HUES6 (cell line): ENCODE results near the gene GSE1.

Experiments used
- H3K27ac ChIP-seq: 2 replicates; pipeline ENCODE4 v1.7.0; 2013; ENCODE audit warnings: low read depth, mild to moderate bottlenecking, low read length, inconsistent platforms
- H3K27me3 ChIP-seq: 2 replicates; pipeline ENCODE4 v1.6.1; 2013; ENCODE audit warnings: low read length; ENCODE audit not compliant: control insufficient read depth, insufficient read depth
- H3K36me3 ChIP-seq: 2 replicates; pipeline ENCODE4 v1.6.1; 2013; ENCODE audit warnings: low read length; ENCODE audit not compliant: control insufficient read depth, insufficient read depth
- H3K4me1 ChIP-seq: 2 replicates; pipeline ENCODE4 v1.6.1; 2013; ENCODE audit warnings: low read length; ENCODE audit not compliant: control insufficient read depth, insufficient read depth
- H3K4me3 ChIP-seq: 2 replicates; pipeline ENCODE4 v1.5.1; 2013; ENCODE audit warnings: low read depth, low read length
- H3K9ac ChIP-seq: one replicate; pipeline ENCODE4 v1.6.1; 2013; ENCODE audit warnings: mild to moderate bottlenecking, low read length
- H3K9me3 ChIP-seq: 2 replicates; pipeline ENCODE4 v1.6.1; 2013; ENCODE audit warnings: low read depth, low read length; ENCODE audit not compliant: control insufficient read depth, insufficient read depth

GSE1 gene

GRCh38 chr16:85575920-85576319 lies 37.2 kb upstream of the GSE1 start:
- Histone ChIP-seq H3K4me1 (peaks cover 76% of the 10 kb centered on the region), H3K4me3 (no peak overlapping the region), H3K27ac (no peak overlapping the region), H3K9me3 (no peaks in the 10 kb centered on the region; the same call in 1 of the 2 replicates), H3K27me3 (peaks cover 9% of the 10 kb centered on the region), H3K9ac (no peak overlapping the region), H3K36me3 (no peaks in the 10 kb centered on the region)

GRCh38 chr16:85576944-85577343 lies 36.2 kb upstream of the GSE1 start:
- peaks cover 19% of the 10 kb centered on the region for H3K27me3 ChIP-seq

DNA sequence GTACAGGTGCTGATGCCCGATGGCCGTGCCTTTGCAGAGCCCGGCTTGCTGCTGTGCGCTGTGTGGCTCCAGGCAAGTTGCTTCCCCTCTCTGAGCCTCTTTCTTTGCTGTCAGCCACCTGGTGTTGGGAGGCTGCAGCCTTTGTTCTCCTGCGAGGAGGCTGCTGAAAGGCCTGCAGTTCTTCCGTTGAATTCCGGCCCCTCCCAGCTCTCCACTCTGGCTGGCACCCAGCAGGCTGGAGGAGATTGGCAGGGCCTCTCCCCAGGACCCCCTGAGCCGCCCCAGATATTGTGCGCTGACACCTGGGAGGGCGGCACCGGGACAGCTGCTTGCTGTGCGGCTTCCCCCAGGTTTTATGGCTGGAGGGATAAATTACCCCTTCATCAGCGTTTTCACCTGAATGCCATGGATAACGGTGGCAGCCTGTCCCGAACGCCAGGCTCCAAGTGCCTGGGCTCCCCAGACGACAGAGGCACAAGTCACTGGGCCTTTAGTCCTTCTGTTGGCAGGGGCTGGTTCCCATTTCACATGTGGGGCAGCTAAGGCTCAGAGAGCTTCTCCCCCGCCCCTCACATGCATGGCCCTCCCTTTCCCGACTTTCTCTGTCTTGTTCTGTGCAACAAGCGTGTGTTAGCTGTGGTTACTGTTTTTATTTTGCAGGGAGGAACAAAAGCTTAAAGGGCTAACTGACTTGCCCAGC lies 35.1 kb upstream of the GSE1 start:
- Histone ChIP-seq H3K9ac (no peak overlapping the region), H3K4me3 (no peak overlapping the region), H3K27me3 (peaks cover 28% of the 10 kb centered on the region), H3K27ac (no peak overlapping the region), H3K4me1 (peaks cover 88% of the 10 kb centered on the region), H3K36me3 (no peaks in the 10 kb centered on the region), H3K9me3 (no peaks in the 10 kb centered on the region; the same call in 1 of the 2 replicates)

More at GRCh38 chr16:85576944-85577343, 36.2 kb upstream of the GSE1 start:
- Histone ChIP-seq H3K27ac (no peak overlapping the region), H3K9me3 (no peaks in the 10 kb centered on the region; the same call in 1 of the 2 replicates), H3K4me1 (peaks cover 77% of the 10 kb centered on the region), H3K4me3 (no peak overlapping the region), H3K9ac (no peak overlapping the region), H3K36me3 (no peaks in the 10 kb centered on the region)

DNA sequence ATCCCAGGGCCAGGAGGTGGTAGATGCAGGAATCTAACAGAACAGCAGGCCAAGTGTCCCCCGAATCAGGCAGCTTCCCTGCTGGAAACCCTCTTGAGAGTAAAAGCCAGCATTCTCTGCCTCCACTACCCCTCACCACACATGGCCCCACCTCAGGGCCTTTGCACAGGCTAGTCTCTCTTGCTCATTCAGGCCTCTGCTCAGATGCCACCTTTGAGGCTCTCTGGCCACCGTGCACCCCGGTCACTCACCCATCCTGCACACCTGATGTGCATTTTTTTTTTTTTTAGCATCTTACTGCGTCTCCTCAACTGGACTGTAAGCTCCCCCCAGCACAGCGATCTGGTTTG lies 34.5 kb upstream of the GSE1 start:
- Histone ChIP-seq H3K4me3 (0 out of 2 replicates have a peak overlapping the region, but pooled peaks have one; percentile 4), H3K27me3 (peaks cover 33% of the 10 kb centered on the region), H3K9ac (no peak overlapping the region), H3K4me1 (peaks cover 93% of the 10 kb centered on the region), H3K36me3 (no peaks in the 10 kb centered on the region), H3K27ac (no peak overlapping the region), H3K9me3 (no peaks in the 10 kb centered on the region; the same call in 1 of the 2 replicates)

DNA sequence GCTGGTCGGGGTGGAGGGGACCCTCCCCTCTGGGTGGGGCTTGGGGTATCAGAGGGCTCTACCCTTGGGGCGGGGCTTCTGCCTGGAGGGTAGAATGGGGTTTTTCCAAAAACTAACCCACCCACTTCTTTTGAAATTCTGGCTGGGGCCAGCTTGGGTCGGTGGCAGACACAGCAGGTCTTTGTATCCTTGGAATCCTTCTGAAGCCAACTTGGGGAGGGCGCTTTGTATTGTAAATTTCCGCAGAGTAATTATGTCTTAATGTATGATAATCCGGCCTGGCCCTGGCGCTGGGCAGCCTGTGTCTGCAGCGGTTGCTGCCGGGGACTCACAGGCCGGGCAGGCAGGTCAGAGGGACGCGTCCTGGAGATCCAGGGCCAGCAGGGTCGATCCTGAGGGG lies 33.9 kb upstream of the GSE1 start:
- Histone ChIP-seq H3K4me1 (peaks cover 93% of the 10 kb centered on the region), H3K9ac (peak overlapping the region; percentile 50), H3K4me3 (peak overlapping the region; percentile 4), H3K9me3 (no peaks in the 10 kb centered on the region; the same call in 1 of the 2 replicates), H3K36me3 (no peaks in the 10 kb centered on the region), H3K27me3 (peaks cover 39% of the 10 kb centered on the region), H3K27ac (peak overlapping the region; percentile 20; the same call in 1 of the 2 replicates)

- Histone ChIP-seq H3K27ac (peak overlapping the region; percentile 20; the same call in 1 of the 2 replicates), H3K36me3 (no peaks in the 10 kb centered on the region), H3K9me3 (no peaks in the 10 kb centered on the region; the same call in 1 of the 2 replicates), H3K9ac (peak overlapping the region; percentile 50), H3K4me3 (peak overlapping the region; percentile 4; the same call in 1 of the 2 replicates), H3K27me3 (peaks cover 48% of the 10 kb centered on the region), H3K4me1 (peaks cover 94% of the 10 kb centered on the region)
Observed at GRCh38 chr16:85579923-85580580, 33.1 kb upstream of the GSE1 start.

DNA sequence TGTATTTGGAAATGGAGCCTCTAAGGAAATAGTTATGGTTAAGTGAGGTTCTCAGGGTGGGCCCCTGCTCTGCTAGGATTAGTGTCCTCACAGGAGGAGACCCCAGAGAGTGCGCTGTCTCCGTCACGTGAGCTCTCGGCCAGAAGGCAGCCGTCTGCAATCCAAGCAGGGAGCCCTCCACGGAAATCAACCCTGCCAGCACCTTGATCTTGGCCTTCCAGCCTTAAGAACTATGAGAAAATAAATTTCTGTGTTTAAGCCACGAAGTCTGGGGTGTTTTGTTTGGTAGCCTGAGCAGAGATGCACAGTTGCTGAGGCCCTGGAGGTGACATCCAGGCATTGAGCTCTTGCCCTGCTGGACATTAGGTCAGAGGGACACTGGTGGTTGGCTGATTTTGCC lies 32.4 kb upstream of the GSE1 start:
- Histone ChIP-seq H3K36me3 (no peaks in the 10 kb centered on the region), H3K27ac (no peak overlapping the region), H3K27me3 (peaks cover 54% of the 10 kb centered on the region), H3K9ac (no peak overlapping the region), H3K4me3 (no peak overlapping the region), H3K4me1 (peaks cover 94% of the 10 kb centered on the region), H3K9me3 (no peaks in the 10 kb centered on the region; the same call in 1 of the 2 replicates)

DNA sequence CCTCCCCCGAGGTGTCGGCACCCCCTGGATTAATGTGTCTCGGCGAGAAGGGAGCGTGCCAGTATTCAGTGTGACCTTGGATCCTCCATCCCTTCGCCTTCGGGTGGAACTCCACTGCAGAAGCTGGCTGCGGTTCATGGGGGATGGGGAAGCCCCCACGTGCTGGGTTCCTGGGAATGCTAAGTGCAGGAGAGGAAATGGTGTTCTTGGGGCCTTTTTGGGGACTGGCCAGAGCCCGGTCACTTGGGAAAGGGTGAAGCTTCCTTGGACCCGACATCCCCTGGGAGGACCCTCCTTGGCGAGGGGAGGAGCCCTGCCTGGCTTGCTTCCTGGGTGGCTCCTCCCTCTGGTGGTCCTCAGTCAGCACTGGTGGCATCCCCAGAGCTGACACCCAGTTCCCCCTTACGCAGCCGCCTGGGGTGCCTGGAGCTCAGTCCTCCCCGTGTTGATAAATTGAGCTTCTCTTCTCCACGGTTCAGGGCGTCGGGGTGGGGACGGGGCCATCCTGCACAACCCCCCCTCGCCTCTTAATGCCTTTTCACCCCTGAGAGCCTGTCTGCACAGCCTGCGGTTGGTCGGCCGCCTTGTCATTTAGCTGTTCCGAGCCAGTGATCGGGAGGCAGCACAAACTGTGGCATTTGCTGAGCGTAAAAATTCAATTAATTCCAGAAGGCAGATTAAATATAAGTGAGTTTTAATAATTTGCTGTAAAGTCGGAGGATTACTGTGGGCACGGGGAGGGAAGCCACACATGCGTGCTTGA lies 30.7 kb upstream of the GSE1 start:
- H3K27me3 ChIP-seq: peaks cover 60% of the 10 kb centered on the region
- H3K9ac ChIP-seq: peak overlapping the region; percentile 13
- no peaks in the 10 kb centered on the region; the same call in 1 of the 2 replicates for H3K9me3 ChIP-seq
- peaks cover 94% of the 10 kb centered on the region for H3K4me1 ChIP-seq
- no peaks in the 10 kb centered on the region for H3K36me3 ChIP-seq
- no peak overlapping the region for H3K4me3 ChIP-seq
- H3K27ac ChIP-seq: no peak overlapping the region

DNA sequence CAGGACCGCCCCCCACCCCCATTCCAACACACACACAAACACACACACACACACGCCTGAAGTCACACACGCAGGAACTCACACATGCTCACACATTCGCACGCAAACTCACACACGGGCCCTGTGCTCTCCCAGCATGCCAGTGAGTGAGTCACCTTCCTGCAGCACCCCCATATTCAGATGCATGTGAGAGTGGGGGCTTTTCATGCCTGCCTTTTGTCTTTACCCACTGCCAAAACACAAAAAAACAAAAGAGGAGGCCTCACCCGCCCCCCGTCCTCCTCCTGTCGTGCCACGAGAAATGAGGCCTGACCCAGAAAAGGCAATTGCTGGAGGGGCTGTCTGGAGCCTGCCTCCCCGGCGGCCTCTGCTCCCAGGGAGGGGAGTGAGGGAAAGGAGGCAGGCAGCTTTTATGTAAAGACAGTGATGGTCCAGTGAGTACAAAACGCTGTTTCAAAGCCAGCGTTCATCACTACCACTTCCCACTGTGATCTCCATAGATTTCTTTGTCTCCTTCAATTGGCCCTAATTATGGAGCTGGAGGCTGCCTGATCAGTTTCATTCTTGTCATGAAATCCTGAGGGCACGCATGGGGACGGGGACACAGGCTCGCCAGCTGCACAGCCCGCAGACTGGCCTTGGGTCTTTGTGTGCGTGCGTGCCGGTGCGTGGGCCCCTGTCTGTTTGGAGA lies 29.5 kb upstream of the GSE1 start:
- H3K27me3 ChIP-seq: peaks cover 60% of the 10 kb centered on the region
- H3K9me3 ChIP-seq: no peaks in the 10 kb centered on the region; the same call in 1 of the 2 replicates
- H3K36me3 ChIP-seq: no peaks in the 10 kb centered on the region
- H3K9ac ChIP-seq: peak overlapping the region; percentile 60
- peaks cover 94% of the 10 kb centered on the region for H3K4me1 ChIP-seq
- H3K4me3 ChIP-seq: peak overlapping the region; percentile 20; the same call in 1 of the 2 replicates
- H3K27ac ChIP-seq: no peak overlapping the region

DNA sequence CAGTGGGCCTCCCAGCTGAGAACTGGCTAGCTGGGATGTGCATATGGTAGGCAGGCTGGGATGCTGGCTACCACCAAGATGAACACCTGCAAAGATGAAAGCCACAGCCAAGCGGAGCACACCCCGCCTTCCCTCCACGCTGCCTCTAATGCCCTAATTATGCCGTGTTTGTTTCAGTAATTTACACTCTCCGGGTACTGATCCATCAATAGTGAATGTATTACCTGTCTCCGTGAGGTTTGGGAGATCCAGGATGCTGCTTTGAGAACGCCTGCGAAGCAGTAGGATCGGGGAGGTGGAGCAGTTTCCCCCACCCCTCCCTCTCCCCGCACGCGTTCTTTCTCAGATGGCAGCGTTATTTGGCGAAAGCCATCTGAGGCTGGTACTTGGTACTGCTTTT lies 28.9 kb upstream of the GSE1 start:
- H3K4me1 ChIP-seq: peaks cover 95% of the 10 kb centered on the region
- H3K36me3 ChIP-seq: no peaks in the 10 kb centered on the region
- H3K27ac ChIP-seq: no peak overlapping the region
- peak overlapping the region; percentile 20; the same call in 1 of the 2 replicates for H3K4me3 ChIP-seq
- H3K27me3 ChIP-seq: peaks cover 60% of the 10 kb centered on the region
- peak overlapping the region; percentile 60 for H3K9ac ChIP-seq
- no peaks in the 10 kb centered on the region; the same call in 1 of the 2 replicates for H3K9me3 ChIP-seq
